Activated CD4-positive, CD25-positive, alpha-beta regulatory T cell treated with anti-CD3 and anti-CD28 coated beads, Interleukin-2, amount 50 U/mL, for 16 hours (primary cell): Measurements from ENCODE around the gene COX8A.
A peak's percentile ranks its signal among the peaks of the same experiment; 100 is the strongest.
"Not testable (repeated sequence)": the region's sequence is repeated elsewhere in the genome, so short reads cannot be mapped to it uniquely, and the experiment has no call there.

Source experiments
- DNase-seq: peaks from one replicate; pipeline ENCODE4 v3.0.0-alpha.2; 2020; ENCODE audit warnings: low read depth, low spot score

The COX8A gene

GRCh38 chr11:63974259-63975143, at the start of gene COX8A:
Gene COX8A, plus strand, starts transcription at chr11:63974620. Its CDS starts 61 bp downstream, at chr11:63974681.
- peak; percentile 95 for DNase-seq

- DNase-seq, result no peak
These were observed 44.8 kb upstream of the COX8A start for GRCh38 chr11:63929616-63930015.

- no peak for DNase-seq
These were observed 43.4 kb upstream of the COX8A start for GRCh38 chr11:63931045-63931444.

GRCh38 chr11:63931876-63932275, 42.5 kb upstream of the COX8A start:
- DNase-seq, result no peak

GRCh38 chr11:63933459-63933858, 41.0 kb upstream of the COX8A start:
- no peak for DNase-seq

GRCh38 chr11:63937713-63938478, 36.5 kb upstream of the COX8A start:
- no peak for DNase-seq

- peak; percentile 72 for DNase-seq
These were observed 35.7 kb upstream of the COX8A start, which contains the start of gene NAA40 for GRCh38 chr11:63938479-63939396. Gene NAA40, plus strand, starts transcription at chr11:63939002. Its CDS starts 95 bp downstream, at chr11:63939097.

- no peak for DNase-seq
These were observed 35.0 kb upstream of the COX8A start for GRCh38 chr11:63939397-63939891.

GRCh38 chr11:63940786-63941185, 33.6 kb upstream of the COX8A start:
- DNase-seq, result no peak

GRCh38 chr11:63941901-63942300, 32.5 kb upstream of the COX8A start:
- DNase-seq, result no peak

GRCh38 chr11:63942803-63943202, 31.6 kb upstream of the COX8A start:
- no peak for DNase-seq

GRCh38 chr11:63944987-63945386, 29.4 kb upstream of the COX8A start:
- no peak for DNase-seq

- no peak for DNase-seq
These were observed 28.8 kb upstream of the COX8A start for GRCh38 chr11:63945477-63946163.

GRCh38 chr11:63951779-63952536, 22.5 kb upstream of the COX8A start:
- DNase-seq, result no peak

GRCh38 chr11:63952570-63952969, 21.9 kb upstream of the COX8A start:
- no peak for DNase-seq

- DNase-seq, result no peak
These were observed 16.4 kb upstream of the COX8A start for GRCh38 chr11:63958008-63958407.

- DNase-seq, result no peak
These were observed 12.6 kb upstream of the COX8A start for GRCh38 chr11:63961608-63962412.

- DNase-seq, result not testable (repeated sequence)
These were observed 10.5 kb upstream of the COX8A start for GRCh38 chr11:63963895-63964294.

GRCh38 chr11:63966444-63966843, 8.0 kb upstream of the COX8A start:
- DNase-seq, result no peak
